ENCODE data around the gene CRNKL1. TPM values are rescaled to one million over a fixed set of nuclear protein-coding genes. Genes with fewer than 3 reads are reported as not detected.

CRNKL1 gene
- 22.7 TPM for polyA plus RNA-seq (ENCODE audit: insufficient read length)

GRCh38 chr20:20052074-20052970 is at the start of gene CRNKL1, which contains the start of gene CFAP61:
Gene CRNKL1, minus strand, starts transcription at chr20:20052466. Its CDS starts 124 bp downstream, at chr20:20052342.
Gene CFAP61, plus strand, starts transcription at chr20:20052532. Its CDS starts 4,122 bp downstream, at chr20:20056654.
- DNase-seq (ENCODE audit: low read depth): peak; percentile 95

GRCh38 chr20:20100881-20101280 is 48.6 kb upstream of the CRNKL1 start:
- DNase-seq (ENCODE audit: low read depth): no peak

- DNase-seq (ENCODE audit: low read depth): no peak
Measured at GRCh38 chr20:20096421-20096820, 44.2 kb upstream of the CRNKL1 start.

GRCh38 chr20:20095114-20095872 is 43.0 kb upstream of the CRNKL1 start:
- DNase-seq (ENCODE audit: low read depth): no peak

- no peak for DNase-seq (ENCODE audit: low read depth)
Measured at GRCh38 chr20:20094410-20094809, 42.1 kb upstream of the CRNKL1 start.

- no peak for DNase-seq (ENCODE audit: low read depth)
Measured at GRCh38 chr20:20092827-20093226, 40.6 kb upstream of the CRNKL1 start.

GRCh38 chr20:20089939-20090338 is 37.7 kb upstream of the CRNKL1 start:
- DNase-seq (ENCODE audit: low read depth): no peak

- no peak for DNase-seq (ENCODE audit: low read depth)
Measured at GRCh38 chr20:20089018-20089417, 36.8 kb upstream of the CRNKL1 start.

- DNase-seq (ENCODE audit: low read depth): no peak
Measured at GRCh38 chr20:20085812-20086211, 33.5 kb upstream of the CRNKL1 start.

- DNase-seq (ENCODE audit: low read depth): no peak
Measured at GRCh38 chr20:20085071-20085470, 32.8 kb upstream of the CRNKL1 start.

GRCh38 chr20:20084296-20084752 is 32.1 kb upstream of the CRNKL1 start:
- DNase-seq (ENCODE audit: low read depth): no peak

GRCh38 chr20:20083807-20084206 is 31.5 kb upstream of the CRNKL1 start:
- no peak for DNase-seq (ENCODE audit: low read depth)

- no peak for DNase-seq (ENCODE audit: low read depth)
Measured at GRCh38 chr20:20079102-20079784, 27.0 kb upstream of the CRNKL1 start.

- no peak for DNase-seq (ENCODE audit: low read depth)
Measured at GRCh38 chr20:20078041-20078440, 25.8 kb upstream of the CRNKL1 start.

- DNase-seq (ENCODE audit: low read depth): no peak
Measured at GRCh38 chr20:20076297-20077065, 24.2 kb upstream of the CRNKL1 start.

GRCh38 chr20:20075032-20075431 is 22.8 kb upstream of the CRNKL1 start:
- no peak for DNase-seq (ENCODE audit: low read depth)

- DNase-seq (ENCODE audit: low read depth): no peak
Measured at GRCh38 chr20:20073801-20074371, 21.6 kb upstream of the CRNKL1 start.

- no peak for DNase-seq (ENCODE audit: low read depth)
Measured at GRCh38 chr20:20070871-20071726, 18.8 kb upstream of the CRNKL1 start.

GRCh38 chr20:20065361-20065760 is 13.1 kb upstream of the CRNKL1 start:
- no peak for DNase-seq (ENCODE audit: low read depth)
